ENCODE results near the gene KLHL3.

- TF ChIP-seq, protein P1, sequence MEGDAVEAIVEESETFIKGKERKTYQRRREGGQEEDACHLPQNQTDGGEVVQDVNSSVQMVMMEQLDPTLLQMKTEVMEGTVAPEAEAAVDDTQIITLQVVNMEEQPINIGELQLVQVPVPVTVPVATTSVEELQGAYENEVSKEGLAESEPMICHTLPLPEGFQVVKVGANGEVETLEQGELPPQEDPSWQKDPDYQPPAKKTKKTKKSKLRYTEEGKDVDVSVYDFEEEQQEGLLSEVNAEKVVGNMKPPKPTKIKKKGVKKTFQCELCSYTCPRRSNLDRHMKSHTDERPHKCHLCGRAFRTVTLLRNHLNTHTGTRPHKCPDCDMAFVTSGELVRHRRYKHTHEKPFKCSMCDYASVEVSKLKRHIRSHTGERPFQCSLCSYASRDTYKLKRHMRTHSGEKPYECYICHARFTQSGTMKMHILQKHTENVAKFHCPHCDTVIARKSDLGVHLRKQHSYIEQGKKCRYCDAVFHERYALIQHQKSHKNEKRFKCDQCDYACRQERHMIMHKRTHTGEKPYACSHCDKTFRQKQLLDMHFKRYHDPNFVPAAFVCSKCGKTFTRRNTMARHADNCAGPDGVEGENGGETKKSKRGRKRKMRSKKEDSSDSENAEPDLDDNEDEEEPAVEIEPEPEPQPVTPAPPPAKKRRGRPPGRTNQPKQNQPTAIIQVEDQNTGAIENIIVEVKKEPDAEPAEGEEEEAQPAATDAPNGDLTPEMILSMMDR (IDR thresholded peaks at IDR 0.05) = no peak
- TF ChIP-seq ZFX (IDR thresholded peaks at IDR 0.05; ENCODE audit: borderline replicate concordance) = no peak
Observed at GRCh38 chr5:137672881-137673280, 63.0 kb downstream of the KLHL3 start.

All from 22Rv1 (cell line).